ENCODE measurements around the gene DKK2. TPM values are rescaled to one million over a fixed set of nuclear protein-coding genes. Genes with fewer than 3 reads are reported as not detected.

Gene DKK2
- total RNA-seq, 4 donors from 2014 or later: 0.53 to 4.1 (median 0.67) TPM; not detected in 1

DNA sequence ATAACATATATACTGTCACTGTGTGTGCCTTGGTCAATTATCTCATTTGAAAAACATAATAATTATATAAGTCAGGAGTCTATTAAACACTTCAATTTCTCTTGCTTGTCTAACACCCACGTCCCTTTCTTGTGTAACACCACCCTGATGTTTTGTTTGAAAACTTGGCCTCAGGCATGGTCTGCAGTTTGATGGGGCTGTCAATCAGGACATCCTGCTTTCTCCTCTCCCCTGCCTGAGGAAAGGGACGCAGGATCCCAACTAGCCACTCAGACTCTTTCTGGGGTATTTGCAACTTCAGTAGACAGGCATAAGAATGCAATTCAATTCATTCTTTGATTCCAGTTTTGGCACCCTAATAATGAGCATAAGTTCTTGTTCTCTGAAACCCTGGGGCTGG lies 48.8 kb downstream of the DKK2 start:
- TF ChIP-seq CTCF (IDR thresholded peaks at IDR 0.05) (no peak), POLR2A (IDR thresholded peaks at IDR 0.05) (no peak)
- no peak for DNase-seq
- H3K9me3 ChIP-seq: no peaks in the 10 kb centered on the region
- H3K4me1 ChIP-seq: no peaks in the 10 kb centered on the region
- H3K27me3 ChIP-seq: no peaks in the 10 kb centered on the region
- H3K36me3 ChIP-seq: no peaks in the 10 kb centered on the region
- no peak overlapping the region for H3K27ac ChIP-seq
- no peak overlapping the region for H3K4me3 ChIP-seq

- Histone ChIP-seq H3K4me3 (no peak overlapping the region), H3K27me3 (no peaks in the 10 kb centered on the region), H3K4me1 (no peaks in the 10 kb centered on the region), H3K9me3 (no peaks in the 10 kb centered on the region), H3K36me3 (no peaks in the 10 kb centered on the region), H3K27ac (no peak overlapping the region)
- TF ChIP-seq POLR2A (IDR thresholded peaks at IDR 0.05) (no peak), CTCF (IDR thresholded peaks at IDR 0.05) (no peak)
- no peak for DNase-seq
Observed at GRCh38 chr4:106986486-106986885, 49.6 kb downstream of the DKK2 start.

DNA sequence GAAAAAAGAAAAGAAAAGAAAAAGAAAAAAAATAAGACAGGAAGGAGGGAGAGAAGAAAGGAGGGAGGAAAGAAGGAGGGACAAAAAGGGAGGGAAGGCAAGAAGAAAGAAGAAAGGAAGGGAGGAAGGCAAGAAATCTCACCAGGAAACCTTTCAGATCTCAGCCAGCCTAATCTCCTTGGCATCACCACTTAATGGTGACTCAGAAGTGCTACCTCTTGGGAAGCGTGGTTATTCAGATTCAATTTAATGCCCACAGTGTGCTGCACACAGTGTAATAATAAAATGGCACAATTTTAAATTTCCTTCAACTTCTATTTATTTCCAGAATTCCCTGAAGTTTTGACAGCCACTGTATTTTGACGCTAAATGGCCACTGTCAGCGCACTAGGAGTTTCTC lies 50.3 kb downstream of the DKK2 start:
- Histone ChIP-seq H3K27me3 (no peaks in the 10 kb centered on the region), H3K27ac (no peak overlapping the region), H3K9me3 (no peaks in the 10 kb centered on the region), H3K36me3 (no peaks in the 10 kb centered on the region), H3K4me3 (no peak overlapping the region), H3K4me1 (no peaks in the 10 kb centered on the region)
- DNase-seq: no peak
- TF ChIP-seq CTCF (IDR thresholded peaks at IDR 0.05) (no peak), POLR2A (IDR thresholded peaks at IDR 0.05) (no peak)

DNA sequence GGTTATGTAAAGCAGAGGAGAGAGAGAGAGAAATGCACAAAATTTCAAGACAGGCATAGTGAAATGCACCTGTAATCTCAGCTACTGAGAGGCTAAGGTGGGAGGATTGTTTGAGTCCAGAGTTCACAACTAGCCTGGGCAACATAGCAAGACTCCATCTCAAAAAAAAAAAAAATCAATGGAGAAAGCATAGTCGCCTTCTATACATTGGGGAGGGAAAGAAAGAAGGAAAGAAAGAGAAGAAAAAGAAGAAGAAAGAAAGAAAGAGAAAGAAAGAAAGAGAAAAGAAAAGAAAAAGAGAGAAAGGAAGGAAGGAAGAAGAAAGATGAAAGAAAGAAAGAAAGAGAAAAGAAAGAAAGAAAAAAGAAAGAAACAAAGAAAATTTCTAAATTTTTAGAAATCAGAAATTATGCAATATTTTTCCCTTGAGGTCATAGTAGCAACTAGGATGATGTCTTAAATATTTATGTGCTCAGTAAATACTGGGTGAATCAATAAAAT lies 53.4 kb downstream of the DKK2 start:
- Histone ChIP-seq H3K4me1 (no peaks in the 10 kb centered on the region), H3K4me3 (no peak overlapping the region), H3K27me3 (no peaks in the 10 kb centered on the region), H3K27ac (no peak overlapping the region), H3K9me3 (no peaks in the 10 kb centered on the region), H3K36me3 (no peaks in the 10 kb centered on the region)
- no peak for DNase-seq
- TF ChIP-seq POLR2A (IDR thresholded peaks at IDR 0.05) (no peak), CTCF (IDR thresholded peaks at IDR 0.05) (no peak)

DNA sequence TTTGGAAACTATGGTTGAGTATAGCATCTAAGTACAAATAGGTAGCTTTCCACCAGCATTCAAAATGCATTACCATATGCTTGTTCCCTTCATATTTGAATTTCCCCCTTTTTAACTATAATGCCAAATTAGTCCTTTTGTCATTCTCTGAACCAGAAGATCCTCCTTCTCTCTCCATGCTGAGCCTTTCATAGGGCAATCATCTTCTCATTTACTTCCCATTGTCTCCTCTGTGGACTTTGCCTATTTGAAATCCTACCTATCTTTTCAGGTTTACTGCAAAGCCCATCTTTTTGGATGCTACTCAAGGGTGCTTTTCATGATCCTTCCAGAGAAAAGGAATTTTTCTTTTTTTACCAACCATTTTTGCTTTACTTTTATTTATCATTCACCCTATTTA lies 54.7 kb downstream of the DKK2 start:
- Histone ChIP-seq H3K4me1 (no peaks in the 10 kb centered on the region), H3K4me3 (no peak overlapping the region), H3K9me3 (no peaks in the 10 kb centered on the region), H3K36me3 (no peaks in the 10 kb centered on the region), H3K27ac (no peak overlapping the region), H3K27me3 (no peaks in the 10 kb centered on the region)
- DNase-seq: no peak
- TF ChIP-seq POLR2A (IDR thresholded peaks at IDR 0.05): no peak
- no peak for TF ChIP-seq CTCF (IDR thresholded peaks at IDR 0.05)

DNA sequence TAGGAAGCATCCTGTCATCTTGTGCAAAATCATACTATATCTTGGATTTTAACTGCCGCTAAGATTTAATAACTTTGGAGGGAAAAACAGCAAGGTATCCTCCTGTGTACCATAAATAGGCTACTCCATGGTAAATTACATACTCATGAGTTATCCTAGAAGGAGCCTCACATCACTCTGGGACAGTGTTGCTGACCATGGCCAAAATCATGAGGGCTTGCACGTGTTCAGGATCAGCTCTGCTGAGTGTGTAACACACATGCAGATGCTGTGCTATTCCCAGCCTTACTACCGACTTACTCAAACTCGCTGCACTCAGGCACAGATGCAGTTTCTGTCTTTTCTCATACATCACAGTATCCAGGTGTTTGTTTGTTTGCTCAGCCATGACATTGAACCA lies 56.6 kb downstream of the DKK2 start:
- TF ChIP-seq CTCF (IDR thresholded peaks at IDR 0.05) (no peak), POLR2A (IDR thresholded peaks at IDR 0.05) (no peak)
- no peaks in the 10 kb centered on the region for H3K27me3 ChIP-seq
- H3K27ac ChIP-seq: no peak overlapping the region
- DNase-seq: no peak
- H3K9me3 ChIP-seq: no peaks in the 10 kb centered on the region
- H3K4me3 ChIP-seq: no peak overlapping the region
- H3K4me1 ChIP-seq: no peaks in the 10 kb centered on the region
- no peaks in the 10 kb centered on the region for H3K36me3 ChIP-seq
